HG02943 (cell line): ENCODE data around the gene WNT7A.

Experiments used
- ATAC-seq: cut with Tn5 transposase; IDR thresholded peaks from one replicate; pipeline ENCODE4 v1.9.1; 2021; ENCODE audit warnings: mild to moderate bottlenecking, low read depth, moderate library complexity; ENCODE audit not compliant: unreplicated experiment

WNT7A gene

GRCh38 chr3:13780432-13781176 lies 99.3 kb downstream of the WNT7A start:
- ATAC-seq: no peak

- no peak for ATAC-seq
These were observed 103.4 kb downstream of the WNT7A start for GRCh38 chr3:13776253-13777050.

DNA sequence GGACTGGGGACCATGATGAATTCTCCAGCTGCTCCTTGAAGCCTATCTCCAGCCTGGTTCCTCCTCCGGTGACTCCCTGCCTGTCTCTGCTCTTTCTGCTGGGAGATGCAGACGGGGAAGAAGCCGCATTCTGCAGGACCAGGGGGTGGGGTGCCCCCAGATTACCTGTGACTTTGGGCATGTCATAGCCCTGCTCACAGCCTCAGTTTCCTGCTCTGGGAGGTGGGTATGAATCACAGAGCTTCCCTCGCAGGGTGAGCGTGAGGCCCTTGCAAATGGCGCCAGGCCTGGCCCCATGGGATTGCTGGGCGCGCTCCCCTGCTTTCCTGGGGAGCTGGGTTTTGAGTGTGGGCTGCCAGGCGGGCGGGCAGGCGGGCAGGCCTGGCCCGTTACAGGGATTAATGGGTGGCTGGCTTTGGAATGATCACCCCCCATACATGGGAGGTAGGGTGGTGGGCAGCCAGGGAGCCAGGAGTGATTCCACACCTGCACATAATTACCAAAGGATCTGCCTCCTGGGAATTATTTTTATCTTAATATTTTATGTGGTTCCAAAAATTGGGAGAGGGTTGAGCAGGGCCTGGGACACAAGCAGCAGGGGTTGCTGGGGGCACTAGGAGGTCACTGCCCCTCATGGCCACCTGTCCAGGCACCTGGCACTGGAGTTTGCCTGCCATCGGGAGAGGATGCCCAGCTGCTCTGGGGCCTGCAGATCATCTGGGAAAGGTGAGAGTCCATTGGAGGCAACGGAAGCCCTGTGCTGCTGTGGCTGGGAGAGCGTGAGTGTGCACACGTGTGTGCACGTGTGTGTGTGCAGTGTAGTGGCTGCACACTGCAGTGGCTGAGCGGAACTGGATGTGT lies 106.8 kb downstream of the WNT7A start:
- no peak for ATAC-seq

DNA sequence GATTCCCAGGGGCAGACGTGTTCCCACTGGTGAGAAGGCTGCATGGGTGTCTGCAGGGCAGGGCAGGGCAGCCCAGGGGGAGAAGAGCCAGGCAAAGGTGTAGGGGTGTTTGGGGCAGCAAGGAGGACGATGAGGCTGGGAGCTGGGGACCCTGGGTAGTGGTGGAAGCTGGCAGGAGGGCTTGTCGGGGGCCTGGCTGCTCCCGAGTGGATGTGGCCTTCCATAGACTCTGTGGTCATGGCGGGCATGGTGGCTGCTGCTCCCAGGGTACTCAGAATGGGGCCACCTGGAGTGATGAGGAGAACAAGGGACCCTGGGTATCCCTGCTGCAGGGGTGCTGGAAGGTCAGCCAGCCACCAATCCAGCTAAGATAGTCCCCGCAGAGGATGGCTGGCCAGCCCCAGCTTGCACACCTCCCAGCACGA lies 107.5 kb downstream of the WNT7A start:
- ATAC-seq: no peak

GRCh38 chr3:13771496-13771895 lies 108.4 kb downstream of the WNT7A start:
- ATAC-seq: no peak

DNA sequence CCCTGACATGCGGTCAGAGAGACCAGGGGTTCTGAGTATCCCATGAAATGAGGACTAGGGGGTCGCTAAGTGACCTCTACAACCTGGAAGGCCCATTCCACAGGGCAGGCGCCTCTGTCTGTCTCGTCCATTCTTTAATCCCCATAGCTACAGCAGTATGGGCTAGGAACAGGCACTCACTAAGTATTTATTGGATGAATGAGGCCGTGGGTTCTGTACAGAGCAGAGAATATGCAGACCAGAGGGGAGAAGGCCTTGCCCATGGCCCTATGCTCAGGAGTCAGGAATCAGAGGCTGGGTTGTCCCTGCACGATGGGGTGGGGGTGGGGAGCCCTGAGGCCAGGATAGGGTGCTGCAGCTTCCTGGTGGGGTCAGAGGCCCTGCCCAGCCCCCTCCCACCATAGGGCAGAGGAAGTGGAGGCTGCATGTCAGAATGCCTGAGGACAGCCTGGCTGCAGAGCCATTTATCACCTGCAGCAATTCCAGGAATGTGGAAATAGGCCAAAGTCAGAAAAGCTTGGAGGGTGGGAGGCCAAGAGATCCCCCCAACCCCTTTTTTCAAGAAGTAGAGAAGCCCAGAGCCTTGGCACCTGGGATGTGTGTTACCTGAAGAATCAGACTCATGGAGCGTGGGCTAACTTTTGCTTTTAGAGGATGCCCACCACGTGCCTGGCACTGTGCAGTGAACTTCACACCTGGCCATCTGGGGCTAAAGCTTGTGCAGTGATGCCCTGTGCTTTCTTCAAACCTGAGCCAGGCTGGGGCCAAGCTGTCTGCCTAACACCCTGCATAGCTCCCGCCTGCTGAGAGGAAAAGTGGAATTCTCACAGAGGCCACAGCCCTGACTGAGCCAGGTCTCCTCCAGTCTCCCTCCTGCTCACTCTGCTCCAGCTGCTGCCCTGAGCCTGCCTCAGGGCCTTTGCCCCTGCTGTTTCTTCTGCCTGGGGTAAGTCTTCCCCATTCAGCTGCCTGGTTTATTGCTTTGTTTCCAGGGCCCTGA lies 109.4 kb downstream of the WNT7A start:
- ATAC-seq: no peak

DNA sequence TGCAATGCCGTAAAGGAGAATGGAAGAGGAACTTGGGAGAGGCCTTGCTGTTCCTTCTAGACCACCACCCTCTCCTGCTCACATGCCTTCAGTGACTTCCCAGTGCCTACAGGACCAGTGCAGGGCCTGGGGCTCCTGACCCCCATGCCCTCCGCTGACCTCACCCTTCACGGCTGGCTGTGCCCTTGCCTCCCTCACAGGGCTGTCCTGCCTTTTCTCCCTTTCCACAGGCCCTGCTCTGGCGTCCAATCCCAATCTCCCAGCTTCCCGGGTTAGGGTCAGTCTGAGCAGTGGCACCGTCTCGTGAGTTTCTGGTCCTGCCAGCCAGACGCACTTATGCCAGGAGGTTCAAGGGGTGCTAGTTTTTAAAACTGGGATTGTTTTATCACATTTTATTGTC lies 110.4 kb downstream of the WNT7A start:
- no peak for ATAC-seq

DNA sequence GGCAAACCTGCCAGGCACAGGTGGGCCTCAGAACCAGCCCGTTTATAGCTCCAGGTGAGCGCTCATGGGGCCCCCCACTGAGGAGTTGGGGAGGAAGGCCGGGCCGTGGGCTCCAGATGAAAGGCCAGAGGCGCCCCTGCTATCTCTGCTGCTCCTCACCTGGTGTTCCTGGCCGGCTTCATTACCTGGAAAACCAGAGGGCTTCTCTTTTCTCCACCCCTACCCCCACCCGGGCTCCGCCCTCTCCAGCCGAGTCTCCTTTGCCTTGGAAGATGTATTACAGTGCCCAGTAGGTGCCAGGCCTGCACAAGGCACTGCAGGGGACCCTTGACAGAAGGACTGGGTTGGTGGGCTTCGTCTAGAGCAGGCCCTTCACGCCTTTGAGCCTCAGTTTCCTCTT lies 111.4 kb downstream of the WNT7A start:
- no peak for ATAC-seq

DNA sequence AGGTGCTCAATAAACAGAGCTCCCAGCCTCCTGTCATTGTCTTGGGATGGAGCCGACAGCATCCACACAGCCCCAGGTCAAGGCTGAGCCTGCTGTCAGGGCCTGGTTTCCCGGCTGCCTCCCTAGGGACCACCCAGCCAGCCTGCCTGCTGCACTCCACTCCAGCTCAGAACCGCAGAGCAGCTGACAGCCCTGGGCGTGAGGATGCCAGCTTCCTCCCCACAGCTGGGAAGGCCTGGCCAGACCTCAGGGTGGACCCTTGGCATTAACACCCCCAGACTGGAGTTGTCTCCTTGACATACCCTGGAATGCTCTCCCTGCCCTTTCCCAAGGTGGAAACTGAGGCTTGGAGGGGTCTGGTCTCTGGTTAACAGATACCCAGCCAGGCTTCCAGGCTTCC lies 112.0 kb downstream of the WNT7A start:
- ATAC-seq: no peak

GRCh38 chr3:13767030-13767429 lies 112.8 kb downstream of the WNT7A start:
- ATAC-seq: no peak
